HEK293 (cell line): Measurements from ENCODE around the gene ADRB2.

Experiments
- ZNF112 ChIP-seq: fragments of 450-650 bp; formaldehyde crosslinking; IDR thresholded peaks from 2 replicates; pipeline ENCODE4 v1.5.0; 2017; ENCODE audit warnings: missing biosample characterization, missing genetic modification characterization
- TF ChIP-seq, protein P1 (sequence below): fragments of 450-650 bp; formaldehyde crosslinking; IDR thresholded peaks from 2 replicates; pipeline ENCODE4 v1.5.1; 2016; ENCODE audit warnings: missing biosample characterization, missing genetic modification characterization

- no peak for TF ChIP-seq ZNF112
- TF ChIP-seq, protein P1, sequence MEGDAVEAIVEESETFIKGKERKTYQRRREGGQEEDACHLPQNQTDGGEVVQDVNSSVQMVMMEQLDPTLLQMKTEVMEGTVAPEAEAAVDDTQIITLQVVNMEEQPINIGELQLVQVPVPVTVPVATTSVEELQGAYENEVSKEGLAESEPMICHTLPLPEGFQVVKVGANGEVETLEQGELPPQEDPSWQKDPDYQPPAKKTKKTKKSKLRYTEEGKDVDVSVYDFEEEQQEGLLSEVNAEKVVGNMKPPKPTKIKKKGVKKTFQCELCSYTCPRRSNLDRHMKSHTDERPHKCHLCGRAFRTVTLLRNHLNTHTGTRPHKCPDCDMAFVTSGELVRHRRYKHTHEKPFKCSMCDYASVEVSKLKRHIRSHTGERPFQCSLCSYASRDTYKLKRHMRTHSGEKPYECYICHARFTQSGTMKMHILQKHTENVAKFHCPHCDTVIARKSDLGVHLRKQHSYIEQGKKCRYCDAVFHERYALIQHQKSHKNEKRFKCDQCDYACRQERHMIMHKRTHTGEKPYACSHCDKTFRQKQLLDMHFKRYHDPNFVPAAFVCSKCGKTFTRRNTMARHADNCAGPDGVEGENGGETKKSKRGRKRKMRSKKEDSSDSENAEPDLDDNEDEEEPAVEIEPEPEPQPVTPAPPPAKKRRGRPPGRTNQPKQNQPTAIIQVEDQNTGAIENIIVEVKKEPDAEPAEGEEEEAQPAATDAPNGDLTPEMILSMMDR (tag by site-specific recombination), result no peak
These were observed 31.1 kb downstream of the ADRB2 start for GRCh38 chr5:148857474-148857873.
